Measurements from ENCODE around the gene WDR27. TPM values are rescaled to one million over a fixed set of nuclear protein-coding genes. Genes with fewer than 3 reads are reported as not detected.

The WDR27 gene
- total RNA-seq, 1 donor from 2014 or later, result 16.8 TPM

DNA sequence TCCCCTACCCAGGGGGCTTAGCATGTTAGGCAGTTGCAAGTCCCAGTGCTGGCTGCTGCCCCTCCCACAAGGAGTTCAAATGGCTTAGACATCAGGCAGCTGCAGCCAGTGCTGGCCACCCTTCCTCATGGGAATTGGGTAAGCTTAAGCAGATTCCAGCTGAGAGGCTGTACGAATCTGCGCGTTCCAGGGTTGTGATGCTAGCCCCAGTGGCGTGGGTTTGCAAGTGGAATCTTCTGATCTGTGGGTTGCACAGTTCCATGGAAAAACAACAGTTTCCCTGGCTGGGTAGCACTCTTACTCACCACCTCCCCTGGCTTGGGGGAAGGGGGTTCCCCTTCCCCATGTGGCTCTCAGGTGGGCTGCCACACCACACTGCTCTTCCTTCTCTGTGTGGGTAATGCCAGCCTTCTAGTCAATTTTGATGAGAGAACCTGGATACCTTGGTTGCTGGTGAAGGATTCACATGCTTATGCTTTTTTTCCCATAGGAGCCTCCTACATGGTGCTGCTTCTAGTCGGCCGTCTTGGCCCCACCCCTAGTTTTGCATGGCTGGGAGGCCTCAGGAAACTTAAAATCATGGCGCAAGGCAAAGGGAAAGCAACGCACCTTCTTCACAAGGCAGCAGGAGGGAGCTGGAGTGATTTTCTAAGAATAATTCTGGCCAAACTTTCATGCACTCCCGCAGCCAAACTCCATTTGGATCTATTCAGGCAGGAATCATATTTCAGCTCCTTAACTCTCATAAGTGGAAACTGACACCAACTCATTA, 36.6 kb upstream of the WDR27 start:
- FAIRE-seq (no peak), DNase-seq (ENCODE audit: low read depth) (no peak)
- TF ChIP-seq CTCF (IDR thresholded peaks at IDR 0.05; ENCODE audit: insufficient read depth, low read length, severe bottlenecking), result no peak
- Histone ChIP-seq H3K27me3 (ENCODE audit: control insufficient read depth, insufficient read depth, low read length) (no peaks in the 10 kb centered on the region), H3K4me3 (ENCODE audit: low read depth, low read length) (no peak overlapping the region), H3K36me3 (ENCODE audit: control insufficient read depth, insufficient read depth, low read length) (no peaks in the 10 kb centered on the region)

GRCh38 chr6:169729961-169730360, 28.1 kb upstream of the WDR27 start:
- Histone ChIP-seq H3K36me3 (ENCODE audit: control insufficient read depth, insufficient read depth, low read length) (no peaks in the 10 kb centered on the region), H3K4me3 (ENCODE audit: low read depth, low read length) (no peak overlapping the region), H3K27me3 (ENCODE audit: control insufficient read depth, insufficient read depth, low read length) (no peaks in the 10 kb centered on the region)
- DNase-seq (ENCODE audit: low read depth) (no peak), FAIRE-seq (no peak)
- no peak for TF ChIP-seq CTCF (IDR thresholded peaks at IDR 0.05; ENCODE audit: insufficient read depth, low read length, severe bottlenecking)

DNA sequence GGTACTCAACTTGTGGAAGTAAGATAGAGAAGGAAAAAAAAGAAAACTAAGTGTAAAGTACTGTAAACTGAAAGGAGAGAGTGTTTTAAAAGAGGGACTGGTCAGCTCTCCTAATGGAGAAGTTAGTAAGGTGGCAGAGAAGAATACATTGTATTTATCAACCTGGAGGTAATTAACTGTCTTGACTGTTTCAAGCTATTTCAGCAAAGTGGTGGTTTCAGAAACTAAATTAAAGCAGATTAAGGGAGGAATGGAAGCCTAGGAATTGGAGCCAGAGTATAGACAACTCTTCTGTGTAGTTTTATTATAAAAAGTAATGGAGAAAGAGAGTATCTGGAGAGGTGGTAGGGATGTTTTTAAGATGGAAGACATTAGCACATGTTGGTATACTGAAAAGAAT, 25.1 kb upstream of the WDR27 start:
- DNase-seq (ENCODE audit: low read depth) (no peak), FAIRE-seq (no peak)
- TF ChIP-seq CTCF (IDR thresholded peaks at IDR 0.05; ENCODE audit: insufficient read depth, low read length, severe bottlenecking), result no peak
- Histone ChIP-seq H3K4me3 (ENCODE audit: low read depth, low read length) (no peak overlapping the region), H3K27me3 (ENCODE audit: control insufficient read depth, insufficient read depth, low read length) (no peaks in the 10 kb centered on the region), H3K36me3 (ENCODE audit: control insufficient read depth, insufficient read depth, low read length) (no peaks in the 10 kb centered on the region)

DNA sequence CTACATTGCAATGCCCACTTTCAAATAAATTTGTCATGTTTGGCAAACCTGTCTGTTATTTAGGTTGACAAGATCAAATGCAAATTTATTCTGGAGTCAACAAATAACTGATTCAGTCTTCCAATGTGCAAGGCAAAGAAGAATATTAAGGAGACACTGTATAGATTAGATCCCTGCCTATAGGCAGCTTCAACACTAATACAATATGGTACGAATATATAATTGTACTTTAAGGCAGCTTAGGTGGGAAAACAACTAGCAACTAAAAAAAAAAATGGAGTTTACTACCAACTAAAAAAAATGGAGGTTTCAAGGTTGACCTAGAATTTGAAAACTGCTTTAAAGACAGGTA, 24.2 kb upstream of the WDR27 start:
- TF ChIP-seq CTCF (IDR thresholded peaks at IDR 0.05; ENCODE audit: insufficient read depth, low read length, severe bottlenecking), result no peak
- H3K36me3 ChIP-seq (ENCODE audit: control insufficient read depth, insufficient read depth, low read length), result no peaks in the 10 kb centered on the region
- DNase-seq (ENCODE audit: low read depth) (no peak), FAIRE-seq (no peak)
- H3K27me3 ChIP-seq (ENCODE audit: control insufficient read depth, insufficient read depth, low read length), result no peaks in the 10 kb centered on the region
- no peak overlapping the region for H3K4me3 ChIP-seq (ENCODE audit: low read depth, low read length)

GRCh38 chr6:169725125-169726048, 23.6 kb upstream of the WDR27 start:
- no peaks in the 10 kb centered on the region for H3K27me3 ChIP-seq (ENCODE audit: control insufficient read depth, insufficient read depth, low read length)
- DNase-seq (ENCODE audit: low read depth) (peak; percentile 66), FAIRE-seq (no peak)
- H3K4me3 ChIP-seq (ENCODE audit: low read depth, low read length), result peak overlapping the region; percentile 57
- TF ChIP-seq CTCF (IDR thresholded peaks at IDR 0.05; ENCODE audit: insufficient read depth, low read length, severe bottlenecking), result no peak
- H3K36me3 ChIP-seq (ENCODE audit: control insufficient read depth, insufficient read depth, low read length), result no peaks in the 10 kb centered on the region
